Measurements from ENCODE around the gene TBC1D21.

DNA sequence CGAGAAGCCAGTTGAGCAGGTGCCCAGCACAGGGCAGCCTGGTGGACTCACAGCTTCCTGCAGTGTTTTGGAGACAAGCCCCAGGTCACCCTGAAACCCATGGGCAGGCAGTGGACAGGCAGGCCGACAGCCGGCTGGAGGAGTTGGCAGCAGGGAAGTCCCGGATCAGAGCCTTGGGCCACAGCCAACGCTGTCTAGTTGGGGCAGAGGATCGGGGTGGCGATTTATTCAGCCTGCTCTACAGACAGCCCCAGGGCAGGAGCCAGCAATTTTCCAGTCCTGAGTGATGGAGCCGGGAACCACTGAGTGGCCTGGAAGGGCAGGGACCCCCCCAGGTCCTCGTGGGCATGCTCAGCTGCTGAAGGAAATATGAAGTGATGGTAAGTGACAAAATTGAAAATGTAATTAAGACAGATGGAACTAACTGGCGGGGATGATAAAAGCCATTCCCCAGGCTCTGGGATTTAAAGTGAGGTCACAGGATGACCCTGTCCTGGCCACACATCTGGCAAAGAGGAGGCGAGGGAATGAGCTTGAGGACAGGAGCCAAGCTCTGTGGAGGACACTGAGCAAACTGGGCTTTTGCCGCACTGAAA, 34.4 kb upstream of the TBC1D21 start:
- TF ChIP-seq POLR2A (IDR thresholded peaks at IDR 0.05), result no peak
- TF ChIP-seq, protein P1, sequence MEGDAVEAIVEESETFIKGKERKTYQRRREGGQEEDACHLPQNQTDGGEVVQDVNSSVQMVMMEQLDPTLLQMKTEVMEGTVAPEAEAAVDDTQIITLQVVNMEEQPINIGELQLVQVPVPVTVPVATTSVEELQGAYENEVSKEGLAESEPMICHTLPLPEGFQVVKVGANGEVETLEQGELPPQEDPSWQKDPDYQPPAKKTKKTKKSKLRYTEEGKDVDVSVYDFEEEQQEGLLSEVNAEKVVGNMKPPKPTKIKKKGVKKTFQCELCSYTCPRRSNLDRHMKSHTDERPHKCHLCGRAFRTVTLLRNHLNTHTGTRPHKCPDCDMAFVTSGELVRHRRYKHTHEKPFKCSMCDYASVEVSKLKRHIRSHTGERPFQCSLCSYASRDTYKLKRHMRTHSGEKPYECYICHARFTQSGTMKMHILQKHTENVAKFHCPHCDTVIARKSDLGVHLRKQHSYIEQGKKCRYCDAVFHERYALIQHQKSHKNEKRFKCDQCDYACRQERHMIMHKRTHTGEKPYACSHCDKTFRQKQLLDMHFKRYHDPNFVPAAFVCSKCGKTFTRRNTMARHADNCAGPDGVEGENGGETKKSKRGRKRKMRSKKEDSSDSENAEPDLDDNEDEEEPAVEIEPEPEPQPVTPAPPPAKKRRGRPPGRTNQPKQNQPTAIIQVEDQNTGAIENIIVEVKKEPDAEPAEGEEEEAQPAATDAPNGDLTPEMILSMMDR (IDR thresholded peaks at IDR 0.05), result peak in 3 of 7 experiments; percentile 10 to 22 (median 18)

Measured in body of pancreas (tissue), 4 donors.